Calu3 (cell line): ENCODE data around the gene WDFY4. TPM values are rescaled to one million over a fixed set of nuclear protein-coding genes. Genes with fewer than 3 reads are reported as not detected.
"Not testable (repeated sequence)": the region's sequence is repeated elsewhere in the genome, so short reads cannot be mapped to it uniquely, and the experiment has no call there.

Source experiments
- BruUV-seq: library from RNA; stranded (reverse); fragments of 400-500 nt; replicated peaks from 2 replicates; lab custom pipeline; 2021; lab: Mats Ljungman, UMichigan
- CTCF ChIA-PET: fragments of 300-600 bp; sonication (Branson Sonifier 250); formaldehyde crosslinking; loops from one replicate; lab custom pipeline; 2022; ENCODE audit warnings: antibody characterized with exemption; lab: Charles Lee
- DNase-seq: peaks from one replicate; pipeline ENCODE4 v3.0.0; 2022
- H3K27ac Mint-ChIP-seq: one replicate; pipeline ENCODE4 v1.8.0; 2022; ENCODE audit warnings: mixed read lengths; ENCODE audit not compliant: unreplicated experiment
- H3K27me3 Mint-ChIP-seq: one replicate; pipeline ENCODE4 v1.8.0; 2022; ENCODE audit warnings: mixed read lengths; ENCODE audit not compliant: unreplicated experiment
- H3K36me3 Mint-ChIP-seq: one replicate; pipeline ENCODE4 v1.8.0; 2022; ENCODE audit warnings: mild to moderate bottlenecking, moderate library complexity, mixed read lengths; ENCODE audit not compliant: insufficient read depth, unreplicated experiment
- H3K4me1 Mint-ChIP-seq: one replicate; pipeline ENCODE4 v1.8.0; 2022; ENCODE audit warnings: mild to moderate bottlenecking, low read depth, mixed read lengths; ENCODE audit not compliant: unreplicated experiment
- H3K4me3 Mint-ChIP-seq: one replicate; pipeline ENCODE4 v1.8.0; 2022; ENCODE audit warnings: mild to moderate bottlenecking, low read depth, moderate library complexity, mixed read lengths; ENCODE audit not compliant: unreplicated experiment
- H3K9me3 Mint-ChIP-seq: one replicate; pipeline ENCODE4 v1.8.0; 2022; ENCODE audit warnings: low read depth, mixed read lengths; ENCODE audit not compliant: unreplicated experiment
- intact Hi-C: fragments of 100-400 bp; cut with micrococcal nuclease; formaldehyde crosslinking; loops from one replicate; pipeline ENCODE4 v1.10.0; 2022; ENCODE audit not compliant: unreplicated experiment
- total RNA-seq: library from RNA; stranded (reverse); gene quantifications from 2 replicates; pipeline ENCODE4 v1.2.3, GENCODE V29; 2022
- TF ChIP-seq, protein P1 (sequence below): fragments of 200-600 bp; IDR thresholded peaks from one replicate; pipeline ENCODE4 v1.8.0; 2022; ENCODE audit warnings: antibody characterized with exemption; ENCODE audit not compliant: unreplicated experiment

WDFY4 gene
- total RNA-seq, 1 experiment from 2014 or later: not detected

DNA sequence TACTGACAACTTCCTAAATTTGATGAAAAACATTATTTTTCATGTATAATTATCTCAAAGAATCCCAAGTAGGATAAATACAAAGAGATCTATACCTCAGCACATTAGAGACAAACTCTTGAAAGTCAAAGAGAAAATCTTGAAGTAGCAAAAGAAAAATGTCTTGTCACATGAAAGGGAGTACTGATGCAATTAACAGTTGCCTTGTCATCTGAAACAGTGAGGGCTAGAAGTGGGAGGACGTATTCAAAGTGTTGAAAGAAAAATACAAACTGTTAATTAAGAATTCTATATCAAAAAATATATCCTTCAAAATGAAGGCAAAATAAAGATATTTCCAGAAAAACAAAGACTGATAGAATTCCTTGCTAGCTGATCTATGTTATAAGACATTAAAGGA, 44.3 kb upstream of the WDFY4 start:
- Mint-ChIP-seq H3K27me3 (peaks cover 41% of the 10 kb centered on the region), H3K9me3 (no peaks in the 10 kb centered on the region), H3K4me1 (no peaks in the 10 kb centered on the region), H3K4me3 (no peak overlapping the region), H3K36me3 (no peaks in the 10 kb centered on the region), H3K27ac (no peak overlapping the region)
- intact Hi-C loops: no loop called here
- no TSS peak for BruUV-seq
- TF ChIP-seq, protein P1, sequence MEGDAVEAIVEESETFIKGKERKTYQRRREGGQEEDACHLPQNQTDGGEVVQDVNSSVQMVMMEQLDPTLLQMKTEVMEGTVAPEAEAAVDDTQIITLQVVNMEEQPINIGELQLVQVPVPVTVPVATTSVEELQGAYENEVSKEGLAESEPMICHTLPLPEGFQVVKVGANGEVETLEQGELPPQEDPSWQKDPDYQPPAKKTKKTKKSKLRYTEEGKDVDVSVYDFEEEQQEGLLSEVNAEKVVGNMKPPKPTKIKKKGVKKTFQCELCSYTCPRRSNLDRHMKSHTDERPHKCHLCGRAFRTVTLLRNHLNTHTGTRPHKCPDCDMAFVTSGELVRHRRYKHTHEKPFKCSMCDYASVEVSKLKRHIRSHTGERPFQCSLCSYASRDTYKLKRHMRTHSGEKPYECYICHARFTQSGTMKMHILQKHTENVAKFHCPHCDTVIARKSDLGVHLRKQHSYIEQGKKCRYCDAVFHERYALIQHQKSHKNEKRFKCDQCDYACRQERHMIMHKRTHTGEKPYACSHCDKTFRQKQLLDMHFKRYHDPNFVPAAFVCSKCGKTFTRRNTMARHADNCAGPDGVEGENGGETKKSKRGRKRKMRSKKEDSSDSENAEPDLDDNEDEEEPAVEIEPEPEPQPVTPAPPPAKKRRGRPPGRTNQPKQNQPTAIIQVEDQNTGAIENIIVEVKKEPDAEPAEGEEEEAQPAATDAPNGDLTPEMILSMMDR: no peak
- CTCF ChIA-PET: no interaction called here
- DNase-seq: no peak

DNA sequence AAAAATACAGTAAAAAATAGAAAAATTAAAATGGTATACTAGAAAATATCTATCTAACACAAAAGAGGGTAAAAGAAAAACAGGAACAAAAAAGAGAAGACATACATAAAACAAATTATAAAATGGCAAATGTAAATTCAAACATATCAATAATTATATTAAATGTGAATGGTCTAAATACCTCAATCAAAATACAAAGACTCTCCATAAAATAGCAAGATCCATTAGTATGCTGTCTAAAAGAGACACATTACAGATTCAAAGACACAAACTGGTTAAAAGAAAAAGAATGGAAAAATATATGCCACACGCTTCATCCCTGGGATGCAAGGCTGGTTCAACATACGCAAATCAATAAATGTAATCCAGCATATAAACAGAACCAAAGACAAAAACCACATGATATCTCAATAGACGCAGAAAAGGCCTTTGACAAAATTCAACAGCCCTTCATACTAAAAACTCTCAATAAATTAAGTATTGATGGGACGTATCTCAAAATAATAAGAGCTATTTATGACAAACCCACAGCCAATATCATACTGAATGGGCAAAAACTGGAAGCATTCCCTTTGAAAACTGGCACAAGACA, 43.5 kb upstream of the WDFY4 start:
- H3K9me3 Mint-ChIP-seq, DNase-seq, H3K27ac Mint-ChIP-seq, H3K36me3 Mint-ChIP-seq, CTCF ChIA-PET, H3K4me3 Mint-ChIP-seq, H3K4me1 Mint-ChIP-seq, BruUV-seq, intact Hi-C loops: not testable (repeated sequence)
- peaks cover 39% of the 10 kb centered on the region for H3K27me3 Mint-ChIP-seq

DNA sequence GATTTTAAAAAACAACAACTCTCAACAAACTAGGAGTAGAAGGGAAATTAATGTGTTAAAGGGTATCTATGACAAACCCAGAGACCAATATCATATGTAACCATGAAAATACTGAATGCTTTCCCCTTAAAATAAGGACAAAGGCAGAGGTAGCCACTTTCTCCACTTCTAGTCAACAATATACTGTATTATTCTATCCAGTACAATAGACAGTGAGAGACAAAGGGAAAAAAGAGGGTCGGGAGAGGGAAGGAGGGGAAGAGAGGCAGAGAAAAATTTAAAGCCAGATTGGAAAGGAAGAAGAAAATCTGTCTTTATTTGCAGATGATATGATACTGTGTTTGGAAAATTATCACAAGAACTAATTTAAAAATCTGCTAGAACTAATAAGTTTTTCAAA, 39.1 kb upstream of the WDFY4 start:
- TF ChIP-seq, protein P1: no peak
- H3K9me3 Mint-ChIP-seq: no peaks in the 10 kb centered on the region
- CTCF ChIA-PET: no interaction called here
- BruUV-seq: no TSS peak
- H3K4me1 Mint-ChIP-seq: no peaks in the 10 kb centered on the region
- peaks cover 22% of the 10 kb centered on the region for H3K27me3 Mint-ChIP-seq
- no peak for DNase-seq
- no peak overlapping the region for H3K27ac Mint-ChIP-seq
- H3K4me3 Mint-ChIP-seq: no peak overlapping the region
- intact Hi-C loops: no loop called here
- H3K36me3 Mint-ChIP-seq: no peaks in the 10 kb centered on the region

DNA sequence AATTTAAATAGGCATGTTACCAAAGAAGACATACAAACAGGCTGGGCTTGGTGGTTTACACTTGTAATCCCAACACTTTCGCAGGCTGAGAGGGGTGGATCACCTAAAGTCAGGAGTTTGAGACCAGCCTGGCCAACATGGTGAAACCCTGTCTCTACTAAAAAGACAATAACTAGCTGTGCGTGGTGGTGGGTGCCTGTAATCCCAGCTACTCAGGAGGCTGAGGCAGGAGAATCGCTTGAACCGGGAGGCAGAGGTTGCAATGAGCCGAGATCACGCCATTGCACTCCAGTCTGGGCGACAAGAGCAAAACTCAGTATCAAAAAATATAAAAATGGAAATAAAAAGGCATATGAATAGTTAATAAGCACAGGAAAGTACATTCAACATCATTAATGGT, 37.6 kb upstream of the WDFY4 start:
- H3K4me3 Mint-ChIP-seq, BruUV-seq, DNase-seq, CTCF ChIA-PET, H3K9me3 Mint-ChIP-seq, H3K36me3 Mint-ChIP-seq, H3K4me1 Mint-ChIP-seq, H3K27ac Mint-ChIP-seq, intact Hi-C loops: not testable (repeated sequence)
- H3K27me3 Mint-ChIP-seq: peaks cover 37% of the 10 kb centered on the region

DNA sequence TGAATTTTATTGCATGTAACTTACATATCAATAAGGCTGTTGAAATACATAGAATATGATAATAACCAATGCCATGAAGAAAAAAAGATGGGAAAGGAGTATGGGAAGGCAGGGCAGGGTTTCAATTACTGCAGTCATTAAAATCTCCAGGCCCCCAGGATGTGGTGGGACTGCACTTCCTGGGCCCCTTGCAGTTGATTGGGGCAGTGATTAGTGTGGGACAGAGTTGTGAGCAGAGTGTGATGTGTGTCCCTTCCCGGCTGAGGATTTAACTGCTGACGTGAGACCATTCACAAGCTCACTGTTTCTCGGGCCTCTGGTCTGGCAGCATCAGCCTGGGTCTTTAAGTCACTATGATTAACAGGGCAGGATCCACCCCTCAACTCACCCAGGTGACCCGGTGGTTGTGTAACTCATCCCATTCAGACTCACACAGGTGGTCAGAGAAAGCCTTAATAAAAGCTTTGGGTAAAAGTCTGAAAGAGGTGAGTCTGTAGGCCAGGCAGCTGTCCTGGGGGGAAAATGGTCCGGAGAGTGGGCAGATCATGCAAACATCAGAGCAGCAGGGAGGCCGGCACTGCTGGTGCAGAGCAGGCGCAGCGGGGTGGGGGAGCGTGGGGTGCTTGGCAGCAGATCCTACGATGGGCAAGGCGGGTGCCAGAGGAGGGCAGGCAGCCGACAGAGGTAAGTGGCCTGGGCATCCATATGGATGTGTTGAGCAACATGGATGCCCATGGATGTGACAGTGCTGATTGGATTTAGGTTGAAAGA, 36.3 kb upstream of the WDFY4 start:
- intact Hi-C loops: no loop called here
- H3K9me3 Mint-ChIP-seq: no peaks in the 10 kb centered on the region
- no TSS peak for BruUV-seq
- TF ChIP-seq, protein P1: no peak
- peaks cover 48% of the 10 kb centered on the region for H3K27me3 Mint-ChIP-seq
- H3K4me3 Mint-ChIP-seq: no peak overlapping the region
- no peaks in the 10 kb centered on the region for H3K36me3 Mint-ChIP-seq
- H3K27ac Mint-ChIP-seq: no peak overlapping the region
- H3K4me1 Mint-ChIP-seq: no peaks in the 10 kb centered on the region
- CTCF ChIA-PET: no interaction called here
- no peak for DNase-seq
